Kasumi-1 (cell line): ENCODE measurements around the gene FCGR2B.
"Not testable (repeated sequence)": the region's sequence is repeated elsewhere in the genome, so short reads cannot be mapped to it uniquely, and the experiment has no call there.

Experiments used
- DNase-seq, 2 experiments: peaks; one replicate each; lab custom pipeline; 2025; lab: John Stamatoyannopoulos, UW

FCGR2B gene

GRCh38 chr1:161647507-161648360 lies 15.2 kb upstream of the FCGR2B start:
- peak; percentile 33 to 36 for DNase-seq

GRCh38 chr1:161653541-161653940 lies 9.4 kb upstream of the FCGR2B start:
- DNase-seq: not testable (repeated sequence)

GRCh38 chr1:161653971-161654370 lies 9.0 kb upstream of the FCGR2B start:
- DNase-seq: not testable (repeated sequence)

GRCh38 chr1:161658524-161658923 lies 4.4 kb upstream of the FCGR2B start:
- DNase-seq: not testable (repeated sequence)

- DNase-seq: not testable (repeated sequence)
These were observed 1.2 kb upstream of the FCGR2B start for GRCh38 chr1:161661660-161662311.

- DNase-seq: not testable (repeated sequence)
These were observed 626 bp downstream of the FCGR2B start for GRCh38 chr1:161663569-161663968.

- not testable (repeated sequence) for DNase-seq
These were observed 1.7 kb downstream of the FCGR2B start for GRCh38 chr1:161664689-161665088.

- DNase-seq: not testable (repeated sequence)
These were observed 8.4 kb downstream of the FCGR2B start for GRCh38 chr1:161671045-161672020.

- not testable (repeated sequence) for DNase-seq
These were observed 10.5 kb downstream of the FCGR2B start for GRCh38 chr1:161673437-161673836.

GRCh38 chr1:161674447-161674846 lies 11.5 kb downstream of the FCGR2B start:
- DNase-seq: not testable (repeated sequence)

- DNase-seq: not testable (repeated sequence)
These were observed 12.0 kb downstream of the FCGR2B start for GRCh38 chr1:161674908-161675307.

- DNase-seq: no peak
These were observed 13.5 kb downstream of the FCGR2B start for GRCh38 chr1:161676441-161676840.

- DNase-seq: no peak
These were observed 14.2 kb downstream of the FCGR2B start for GRCh38 chr1:161676958-161677689.

GRCh38 chr1:161678500-161678899 lies 15.6 kb downstream of the FCGR2B start:
- no peak for DNase-seq

- no peak for DNase-seq
These were observed 18.9 kb downstream of the FCGR2B start for GRCh38 chr1:161681879-161682278.

- DNase-seq: no peak
These were observed 26.0 kb downstream of the FCGR2B start for GRCh38 chr1:161688946-161689345.

- DNase-seq: no peak
These were observed 28.9 kb downstream of the FCGR2B start for GRCh38 chr1:161691846-161692245.

- DNase-seq: not testable (repeated sequence)
These were observed 30.2 kb downstream of the FCGR2B start for GRCh38 chr1:161693020-161693712.

- not testable (repeated sequence) for DNase-seq
These were observed 35.4 kb downstream of the FCGR2B start for GRCh38 chr1:161698302-161698701.

GRCh38 chr1:161702250-161702649 lies 39.3 kb downstream of the FCGR2B start:
- DNase-seq: no peak

GRCh38 chr1:161705537-161705936 lies 42.6 kb downstream of the FCGR2B start:
- DNase-seq: no peak
